22Rv1 (cell line): Measurements from ENCODE around the gene RGPD5.
"Not testable (repeated sequence)": the region's sequence is repeated elsewhere in the genome, so short reads cannot be mapped to it uniquely, and the experiment has no call there.

ENCODE experiments used
- H3K27ac ChIP-seq: fragments of 450-650 bp; 2 replicates; pipeline ENCODE4 v1.5.1; 2017

The RGPD5 gene

DNA sequence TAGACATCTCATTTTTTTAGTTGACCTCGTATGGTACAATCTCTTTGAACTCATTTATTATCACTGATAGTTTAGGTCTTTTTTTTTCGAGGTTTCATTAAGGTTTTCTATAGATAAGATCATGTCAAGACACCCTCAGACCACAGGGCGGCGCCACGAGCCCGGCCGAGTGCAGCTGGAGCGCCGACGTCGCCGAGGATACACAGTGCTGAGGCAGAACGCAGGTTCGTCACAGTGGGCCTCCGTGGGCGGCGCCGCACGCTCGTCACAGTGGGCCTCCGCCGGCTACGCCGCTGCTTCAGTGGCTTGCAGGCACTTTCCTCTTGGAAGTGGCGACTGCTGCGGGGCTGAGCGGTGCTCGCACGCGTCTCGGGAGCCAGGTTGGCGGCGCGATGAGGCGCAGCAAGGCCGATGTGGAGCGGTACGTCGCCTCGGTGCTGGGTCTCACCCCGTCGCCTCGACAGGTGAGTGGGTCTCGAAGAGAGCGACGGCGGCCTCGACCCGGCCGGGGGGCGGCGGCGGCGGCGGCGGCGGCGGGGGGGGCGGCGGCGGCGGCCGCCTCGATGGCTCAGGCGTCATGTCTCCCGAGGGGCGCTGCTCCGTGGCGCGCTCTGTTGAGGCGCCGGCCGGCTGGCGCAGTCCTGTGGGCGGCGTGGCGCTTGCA lies at the start of gene RGPD5:
Gene RGPD5 (plus strand): TSS at position 232 of the 664 bp plus-strand sequence. CDS start 161 bp downstream, at position 393.
- not testable (repeated sequence) for H3K27ac ChIP-seq

DNA sequence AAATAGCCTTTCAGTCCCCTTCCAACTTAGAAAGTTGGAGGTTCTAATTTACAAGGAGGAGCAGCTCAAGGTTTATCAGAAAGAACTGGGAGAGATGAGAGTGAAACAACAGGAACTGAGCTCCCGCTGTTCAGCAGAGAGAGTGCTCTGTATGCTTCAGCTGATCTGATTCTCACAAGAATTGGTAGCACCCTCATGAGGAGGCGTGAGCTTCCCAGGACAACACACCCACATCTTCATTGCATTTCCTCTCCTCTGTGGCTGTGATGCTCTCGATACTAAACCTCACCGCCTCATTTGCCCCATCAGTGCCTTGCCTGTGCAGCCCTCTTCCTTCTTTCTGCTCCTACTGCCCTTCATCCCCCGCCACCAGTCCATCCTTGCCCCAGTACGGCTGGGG lies 42.5 kb upstream of the RGPD5 start:
- H3K27ac ChIP-seq: not testable (repeated sequence)

DNA sequence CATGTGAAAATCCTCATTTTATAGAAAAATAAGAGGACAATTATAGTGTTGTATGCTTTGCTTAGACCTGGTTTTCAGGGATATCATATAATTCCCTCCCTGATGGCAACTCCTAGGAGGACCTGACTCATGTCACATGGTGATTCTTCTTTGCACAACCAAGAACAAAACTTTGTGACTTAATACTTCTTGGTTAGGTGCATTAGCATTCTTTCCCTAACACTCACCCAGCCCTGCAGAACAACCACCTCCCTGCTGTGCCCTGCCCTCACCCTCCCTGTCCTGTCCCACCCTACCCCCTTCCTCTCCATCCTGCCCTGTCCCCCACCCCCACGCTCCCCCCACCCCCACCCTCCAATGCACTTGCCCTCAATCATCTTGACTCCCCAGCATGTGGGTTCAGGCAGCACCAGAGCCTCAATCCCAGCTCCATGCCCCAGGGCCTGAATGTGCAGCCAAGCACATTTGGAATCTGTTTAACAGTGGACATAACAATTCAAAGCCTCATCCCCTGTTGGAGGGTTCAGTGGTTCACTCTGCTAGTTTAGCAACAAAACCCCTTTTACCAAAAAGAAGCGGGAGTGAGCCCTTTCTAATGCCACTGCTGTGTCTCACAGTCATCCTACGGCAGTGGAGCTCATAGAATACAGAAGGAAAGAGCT lies 36.8 kb upstream of the RGPD5 start:
- not testable (repeated sequence) for H3K27ac ChIP-seq

DNA sequence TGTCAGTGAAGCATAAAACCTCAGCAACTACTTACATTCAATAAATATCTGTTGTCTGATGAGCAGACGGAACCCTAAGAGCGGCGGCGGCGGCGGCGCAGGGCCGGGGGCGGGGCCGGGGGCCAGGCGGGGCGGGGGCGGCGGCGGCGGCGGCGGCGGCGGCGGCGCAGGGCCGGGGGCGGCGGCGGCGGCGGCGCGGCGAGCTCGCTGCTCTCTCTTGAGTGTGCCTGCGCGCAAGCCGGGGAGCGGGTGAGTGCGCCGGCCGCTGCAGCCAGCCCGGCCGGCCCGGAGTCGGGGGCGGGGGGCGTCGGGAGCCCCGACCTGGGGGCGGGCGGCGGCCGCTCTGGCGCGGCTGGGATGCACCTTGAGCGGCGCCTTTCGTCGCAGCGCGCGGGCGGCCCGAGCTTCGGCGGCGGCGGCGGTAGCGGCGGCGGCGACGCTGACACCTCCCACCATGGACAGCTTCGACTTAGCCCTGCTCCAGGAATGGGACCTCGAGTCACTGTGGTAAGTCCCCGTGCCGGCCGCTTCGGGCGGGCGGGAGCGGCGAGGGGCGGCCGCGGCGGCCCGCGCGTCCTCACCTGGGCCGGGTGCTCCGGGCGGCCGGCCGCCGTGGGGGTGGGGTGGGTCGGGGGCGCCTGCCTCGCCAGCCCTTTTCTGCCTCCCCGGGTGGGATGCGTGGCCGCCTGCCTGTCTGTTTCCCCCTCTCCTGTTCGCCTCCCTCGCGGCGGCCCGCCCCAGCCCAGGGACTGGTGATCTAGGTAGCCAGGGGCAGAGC lies 33.7 kb upstream of the RGPD5 start:
- H3K27ac ChIP-seq: not testable (repeated sequence)

DNA sequence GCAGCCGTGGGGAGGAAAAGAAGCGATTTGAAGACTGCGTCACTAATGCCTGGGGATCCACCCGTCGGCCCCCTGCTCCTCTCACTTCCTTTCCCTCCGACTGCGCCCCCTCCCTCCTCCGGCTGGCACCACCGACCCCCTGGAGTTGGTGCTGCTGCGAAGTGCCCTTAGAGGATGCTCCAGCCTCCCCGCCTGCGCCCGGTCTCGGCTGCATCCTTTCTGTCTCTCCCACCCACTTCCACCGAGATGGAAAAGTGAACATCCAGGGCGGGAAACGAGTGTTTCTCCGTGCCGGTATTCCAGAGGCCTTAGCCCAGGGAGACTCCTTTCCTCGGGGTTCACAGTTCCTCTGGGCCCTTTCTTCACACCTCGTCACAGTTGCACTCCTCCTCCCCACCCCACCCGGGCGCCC lies 33.1 kb upstream of the RGPD5 start:
- not testable (repeated sequence) for H3K27ac ChIP-seq

DNA sequence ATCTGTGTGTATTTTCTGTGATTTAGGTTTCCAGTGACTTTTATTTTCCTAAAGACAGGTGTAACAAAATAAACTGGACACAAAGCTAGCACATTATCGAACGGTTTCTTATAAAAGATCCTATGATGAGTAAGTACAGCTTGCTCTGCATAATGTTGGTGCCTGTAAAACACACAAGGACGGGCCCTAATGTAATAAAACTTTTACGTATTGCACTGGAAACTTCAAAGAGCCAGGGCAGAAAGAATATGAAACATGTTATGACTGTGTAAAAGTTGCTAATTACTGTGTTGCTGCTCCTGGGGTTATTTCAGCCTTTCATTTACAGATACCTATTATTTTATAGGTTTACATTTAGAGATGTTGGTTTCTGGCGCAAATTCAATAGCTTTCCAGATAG lies 32.1 kb upstream of the RGPD5 start:
- not testable (repeated sequence) for H3K27ac ChIP-seq

DNA sequence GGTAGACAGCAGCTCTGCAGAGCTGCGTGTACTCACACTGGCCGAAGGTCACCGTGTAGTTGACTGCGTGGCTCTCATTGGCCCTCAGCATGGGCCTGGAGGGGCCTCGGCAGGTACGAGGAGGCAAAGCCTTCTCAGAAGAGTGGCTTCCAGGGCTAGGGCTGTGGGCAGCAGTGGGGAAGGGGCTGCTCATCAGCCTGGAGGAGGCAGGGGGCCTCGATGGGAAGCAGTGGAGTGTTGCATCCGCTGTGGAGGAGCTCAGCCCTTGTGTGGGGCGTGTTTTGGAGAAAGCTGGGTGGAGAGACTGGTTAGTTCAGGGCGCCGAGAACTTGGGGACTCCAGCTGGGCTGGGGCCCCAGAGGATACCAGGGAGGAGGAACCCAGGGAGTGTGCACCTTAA lies 28.0 kb upstream of the RGPD5 start:
- H3K27ac ChIP-seq: not testable (repeated sequence)

DNA sequence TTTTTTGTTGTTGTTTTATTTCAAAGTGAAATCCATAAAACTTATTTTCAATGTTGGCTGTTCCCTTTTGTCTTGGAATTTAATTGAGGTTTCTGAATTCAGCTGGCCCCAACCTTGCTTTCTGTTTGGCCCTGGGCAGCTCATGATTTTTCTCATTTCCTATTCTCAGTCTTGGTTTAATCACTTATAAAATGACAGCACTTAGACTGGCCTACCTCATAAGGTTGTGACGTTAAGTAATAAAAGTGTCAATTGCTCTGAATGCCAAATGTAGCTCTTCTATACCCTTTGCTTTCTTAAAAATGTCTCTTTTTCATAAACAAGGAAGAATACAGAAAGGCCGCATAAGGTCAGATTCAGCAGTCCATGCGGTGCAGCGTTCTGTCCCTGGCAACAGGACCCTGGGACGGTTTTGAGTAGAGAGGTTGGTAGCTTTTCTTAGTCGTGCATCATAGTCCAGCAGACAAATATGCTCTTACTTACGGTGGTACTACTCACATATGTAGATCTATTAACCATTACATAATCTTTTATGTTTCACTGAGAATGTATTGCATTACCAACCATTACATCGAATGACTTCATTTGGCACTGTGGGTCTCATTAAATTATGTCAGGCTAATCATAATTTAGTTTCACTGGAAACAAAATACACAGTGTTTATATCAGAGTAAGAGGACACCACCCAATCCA lies 27.1 kb upstream of the RGPD5 start:
- H3K27ac ChIP-seq: not testable (repeated sequence)

DNA sequence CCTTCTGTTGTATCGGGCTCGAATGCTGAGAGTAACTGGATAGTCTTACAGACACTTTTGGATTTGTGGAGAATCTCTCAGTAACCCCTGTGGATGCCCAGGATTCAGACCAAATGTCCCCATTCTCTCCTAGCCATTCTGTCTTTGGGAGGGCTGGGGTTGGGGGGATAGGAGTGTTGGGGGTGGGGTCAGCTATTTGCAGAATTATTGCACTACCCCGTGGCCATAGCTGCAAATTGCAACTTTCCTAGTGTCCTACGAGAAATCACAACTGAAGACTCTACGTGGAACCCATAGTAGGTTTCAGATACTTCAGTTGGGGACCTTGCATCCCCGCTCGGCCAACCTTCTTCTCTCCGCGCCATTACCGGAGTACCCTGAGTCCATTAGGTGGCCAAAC lies 25.2 kb upstream of the RGPD5 start:
- H3K27ac ChIP-seq: not testable (repeated sequence)

DNA sequence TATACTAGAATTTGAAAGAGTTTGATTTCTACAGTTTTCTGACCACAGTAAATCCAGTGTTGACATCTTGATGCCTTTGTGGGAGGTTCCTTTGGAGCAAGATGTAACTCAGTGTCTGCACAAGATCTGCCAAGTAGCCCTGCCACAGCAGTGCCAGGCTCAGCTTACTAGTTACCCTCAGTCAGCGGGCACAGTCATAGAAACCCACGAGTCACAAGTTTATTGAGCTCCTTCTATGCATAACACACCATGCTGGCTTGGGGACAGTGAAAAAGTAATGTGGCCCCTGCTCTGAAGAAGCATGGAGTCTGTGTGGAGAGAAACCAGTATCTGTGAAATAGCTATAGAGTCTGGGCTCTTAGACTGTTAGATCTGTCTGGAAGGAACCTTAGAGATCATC lies 15.0 kb upstream of the RGPD5 start:
- not testable (repeated sequence) for H3K27ac ChIP-seq

DNA sequence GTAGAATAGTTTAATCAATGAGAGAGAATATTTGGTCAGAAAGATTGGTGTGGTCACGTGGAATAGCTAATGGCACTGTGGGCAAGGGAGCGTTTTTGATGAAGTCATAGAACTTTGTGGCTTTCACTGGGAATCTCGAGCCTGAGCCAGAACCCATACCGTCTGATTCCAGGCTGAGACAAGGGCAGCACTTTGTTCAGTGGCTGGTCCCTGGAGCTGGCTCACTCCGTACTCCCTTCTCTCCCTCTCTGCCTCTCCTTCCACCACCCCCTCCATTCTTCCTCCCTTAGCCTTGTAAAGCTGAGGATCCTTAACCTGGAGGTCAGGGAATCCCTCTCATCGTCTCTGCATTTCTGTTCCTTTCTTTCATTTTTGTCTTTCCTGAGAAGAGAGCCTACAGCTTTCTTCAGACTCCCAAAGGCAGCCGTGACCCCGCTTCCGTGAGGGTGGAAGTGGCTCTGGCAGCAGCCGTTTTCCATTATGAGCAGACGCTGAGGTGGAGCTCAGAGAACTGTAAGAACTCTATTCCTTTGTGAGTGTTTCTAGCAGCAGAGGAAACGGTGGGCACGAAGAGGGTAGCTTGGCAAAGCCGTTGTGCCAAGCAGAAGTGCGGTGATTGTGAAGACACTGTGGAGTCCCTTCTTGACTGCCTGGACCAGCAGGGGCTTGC lies 12.8 kb upstream of the RGPD5 start:
- not testable (repeated sequence) for H3K27ac ChIP-seq

DNA sequence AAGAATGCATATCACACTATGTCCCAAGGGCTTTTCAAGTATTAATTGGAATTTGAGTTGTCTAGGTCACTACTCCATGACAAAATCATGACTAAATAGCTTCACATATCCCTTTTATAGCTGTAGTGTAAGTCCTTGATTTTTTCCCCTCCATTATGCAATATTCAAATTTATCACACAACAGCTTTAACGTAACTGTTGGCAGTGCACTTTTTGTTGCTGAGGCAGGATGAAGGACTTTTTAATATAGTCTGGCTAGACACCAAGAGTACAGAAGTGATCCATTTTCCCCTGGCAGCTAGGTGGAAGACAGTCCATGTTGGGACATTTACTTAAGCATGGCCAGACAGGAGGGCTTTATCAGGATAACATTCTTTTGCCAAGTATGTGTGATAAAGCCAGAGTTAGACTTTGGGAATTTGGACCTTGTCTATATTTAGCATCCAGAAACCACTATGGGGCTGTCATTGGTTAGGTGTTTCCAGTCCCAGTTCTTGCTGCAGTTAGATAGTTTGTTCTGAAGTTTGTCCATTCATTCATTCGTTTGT lies 11.6 kb upstream of the RGPD5 start:
- not testable (repeated sequence) for H3K27ac ChIP-seq

DNA sequence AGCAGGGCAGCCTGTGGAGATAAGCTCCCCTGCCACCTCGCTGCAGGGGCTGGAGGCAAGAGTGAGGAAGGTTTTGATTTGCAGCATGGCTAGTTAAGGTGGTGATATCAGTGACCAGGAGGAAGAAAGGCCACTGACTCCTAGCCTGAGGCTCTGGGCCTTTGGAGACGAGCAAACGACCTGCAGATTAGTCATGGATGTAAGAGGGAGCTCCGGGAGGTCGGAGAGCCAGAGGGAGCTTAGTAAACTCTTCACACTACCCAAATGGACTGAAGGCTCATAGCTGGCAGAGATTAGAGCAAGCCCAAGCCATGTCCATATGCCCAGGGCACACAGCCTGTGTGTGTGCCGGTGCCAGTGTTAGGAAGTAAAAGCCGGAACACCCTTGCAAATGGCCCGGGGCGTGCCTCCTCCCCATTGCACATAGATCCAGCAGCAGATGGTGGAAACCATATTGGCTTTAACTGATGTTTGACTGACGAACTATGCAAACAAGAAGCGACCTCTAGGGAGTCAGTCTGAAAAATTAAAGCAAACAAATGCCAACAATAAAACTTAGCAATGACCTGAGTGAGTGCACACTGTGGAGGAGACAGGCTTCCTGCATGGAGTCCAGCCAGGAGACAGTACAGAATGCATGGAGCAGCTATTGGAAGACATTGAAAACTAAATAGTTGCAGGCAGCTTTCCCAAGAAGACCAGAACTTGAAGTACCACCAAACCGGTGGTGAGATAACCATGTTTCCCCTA lies 2.4 kb upstream of the RGPD5 start:
- not testable (repeated sequence) for H3K27ac ChIP-seq

DNA sequence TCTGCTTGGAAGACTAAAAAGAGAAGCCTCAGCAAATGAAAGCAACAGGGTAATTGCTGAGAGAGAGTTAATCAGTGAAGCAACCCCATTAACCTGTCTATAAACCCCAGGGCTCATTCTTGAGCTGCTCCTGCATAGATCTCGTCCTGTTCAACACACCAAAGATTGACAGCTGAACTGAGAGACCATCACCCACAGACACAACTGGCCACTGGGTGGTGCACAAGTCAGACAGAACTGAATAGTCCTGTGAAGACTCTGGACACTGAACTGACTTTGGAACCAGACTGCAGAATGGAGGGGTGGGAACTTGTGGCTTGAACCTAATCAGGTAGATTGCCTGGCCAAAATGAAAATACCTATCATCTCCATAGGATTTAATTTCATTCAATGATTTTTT lies 1.4 kb upstream of the RGPD5 start:
- H3K27ac ChIP-seq: not testable (repeated sequence)

DNA sequence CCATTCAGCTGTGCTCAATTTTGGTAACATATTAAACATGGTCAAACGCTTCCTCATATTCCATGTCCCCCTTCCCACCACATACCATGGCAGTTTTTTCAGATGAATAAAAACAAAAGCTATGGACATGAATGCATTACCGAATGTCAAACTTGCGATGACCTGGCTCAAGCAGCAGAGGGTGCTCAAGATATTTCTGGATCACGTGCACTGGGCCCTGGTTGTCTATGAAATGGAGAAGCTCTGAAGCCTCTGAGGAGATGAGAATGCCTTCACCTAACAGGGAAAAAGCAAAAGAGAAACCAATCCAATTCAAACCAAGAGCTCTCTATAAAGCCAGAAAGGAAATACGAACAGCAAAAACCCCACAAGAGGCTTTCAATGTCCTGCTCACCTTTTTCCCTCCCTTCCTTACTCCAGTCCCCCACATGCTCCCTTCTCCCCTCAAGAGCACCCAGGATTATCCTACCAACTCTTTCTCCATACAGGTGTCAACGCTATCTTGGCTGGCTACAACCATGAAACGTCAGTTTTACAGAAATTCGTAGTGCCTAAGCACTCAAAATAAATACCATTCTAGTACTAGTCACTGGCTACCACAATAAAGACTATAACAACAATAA lies 77.1 kb downstream of the RGPD5 start:
- not testable (repeated sequence) for H3K27ac ChIP-seq

DNA sequence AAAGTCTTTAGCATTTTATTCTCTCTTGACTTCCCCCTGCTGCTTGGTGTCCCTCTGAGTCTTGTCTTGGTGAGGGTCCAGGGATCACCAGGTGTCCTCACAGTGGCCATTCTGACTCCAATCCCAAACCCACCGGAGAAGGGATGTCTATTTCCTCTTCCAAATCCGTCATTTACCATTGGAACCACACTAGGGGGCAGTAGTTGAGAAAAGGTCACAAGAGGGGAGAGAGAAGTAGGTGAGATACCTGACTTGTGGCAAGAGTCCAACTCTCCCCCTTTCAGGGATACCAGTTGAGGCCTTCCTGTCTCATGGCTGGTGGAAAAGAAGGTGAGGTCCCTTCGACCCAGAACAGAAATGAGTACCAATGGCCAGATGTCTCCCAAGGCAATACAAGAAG lies 82.5 kb downstream of the RGPD5 start:
- not testable (repeated sequence) for H3K27ac ChIP-seq

DNA sequence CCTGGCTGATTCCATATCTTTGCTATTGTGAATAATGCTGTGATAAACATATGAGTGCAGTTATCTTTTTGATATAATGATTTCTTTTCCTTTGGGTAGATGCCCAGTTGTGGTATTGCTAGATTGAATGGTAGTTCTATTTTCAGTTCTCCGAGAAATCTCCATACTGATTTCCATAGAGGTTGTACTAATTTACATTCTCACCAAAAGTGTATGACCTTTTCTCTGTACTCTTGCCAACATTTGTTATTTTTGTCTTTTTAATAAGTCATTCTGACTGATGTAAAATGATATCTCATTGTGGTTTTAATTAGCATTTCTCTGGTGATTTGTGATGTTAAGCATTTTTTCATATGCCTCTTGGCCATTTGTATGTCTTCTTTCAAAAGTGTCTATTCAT lies 88.0 kb downstream of the RGPD5 start:
- not testable (repeated sequence) for H3K27ac ChIP-seq

DNA sequence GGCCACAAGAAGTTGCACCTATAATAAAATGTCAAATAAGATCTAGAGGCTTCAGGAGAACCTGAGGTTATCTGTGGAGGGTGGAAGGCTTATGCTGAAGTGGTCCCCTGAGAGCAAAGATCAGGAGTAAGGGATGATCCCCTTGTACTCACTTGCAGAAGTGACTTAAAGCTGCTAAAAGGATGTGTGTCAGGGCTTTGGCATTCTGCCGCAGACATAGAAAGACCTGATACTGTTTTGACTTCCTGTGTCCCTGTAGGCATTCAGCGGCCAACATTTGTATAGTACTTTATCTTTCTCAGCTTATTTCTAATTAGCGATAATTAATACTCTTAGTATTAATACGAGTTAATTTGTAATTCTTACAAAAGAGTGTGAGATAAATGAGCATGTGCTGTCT lies 94.3 kb downstream of the RGPD5 start:
- H3K27ac ChIP-seq: not testable (repeated sequence)

DNA sequence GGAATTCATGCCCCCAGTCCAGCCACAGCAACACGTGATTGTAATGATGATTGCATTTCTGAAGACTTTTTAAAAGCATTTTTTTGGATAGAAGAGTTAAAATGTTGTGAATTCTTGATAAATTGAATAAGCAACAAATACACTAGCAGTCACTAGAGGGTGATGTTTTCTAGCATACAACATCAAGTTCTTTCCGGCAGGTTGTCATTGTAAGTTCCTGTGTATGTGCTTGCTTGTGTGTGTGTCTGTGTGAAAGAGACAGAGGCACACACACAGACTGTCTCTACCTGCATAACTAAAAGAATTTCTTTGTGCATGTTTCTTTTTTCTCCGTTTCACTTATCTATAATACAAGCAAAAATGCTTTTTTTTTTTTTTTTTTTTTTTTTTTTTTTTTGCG lies 95.8 kb downstream of the RGPD5 start:
- not testable (repeated sequence) for H3K27ac ChIP-seq

DNA sequence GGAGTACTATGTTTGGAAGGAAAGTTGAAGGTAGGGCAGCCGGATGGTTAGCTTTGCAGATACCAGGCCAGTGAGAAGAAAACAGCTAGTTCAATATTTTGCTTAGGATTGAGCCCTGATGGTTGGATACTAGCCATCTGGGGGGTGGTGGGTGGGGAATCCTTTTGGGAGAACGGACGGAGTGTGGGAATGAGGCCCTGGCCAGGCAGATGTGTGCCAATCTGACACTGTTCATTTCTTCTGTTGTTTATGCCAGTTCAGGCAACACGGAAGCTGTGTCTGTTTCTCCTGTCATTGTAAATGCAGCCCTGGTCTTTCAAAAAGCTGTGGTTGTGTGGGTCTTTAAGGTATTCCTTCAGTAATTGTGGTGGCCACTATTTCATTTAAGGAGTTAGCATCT lies 96.9 kb downstream of the RGPD5 start:
- not testable (repeated sequence) for H3K27ac ChIP-seq

DNA sequence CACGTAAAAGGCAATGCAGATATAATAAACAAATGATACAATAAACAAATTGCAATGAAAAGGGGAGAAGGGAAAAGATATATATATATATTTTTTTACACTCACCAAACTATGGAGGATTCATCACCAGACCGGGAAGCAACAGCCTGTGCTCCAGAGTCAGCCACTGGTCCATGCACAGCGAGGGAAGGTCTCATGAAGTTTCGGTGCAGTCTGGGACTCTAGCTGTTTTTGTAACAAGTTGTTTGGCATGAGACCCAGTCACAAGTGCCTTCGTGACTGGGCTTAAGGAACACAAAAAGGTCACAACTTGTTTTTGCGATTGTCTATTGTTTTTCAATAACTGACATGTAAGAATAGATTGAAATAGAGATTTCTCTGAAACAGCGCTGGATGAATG lies 99.6 kb downstream of the RGPD5 start:
- H3K27ac ChIP-seq: not testable (repeated sequence)
